ENCODE results near the gene GPC4. TPM values are rescaled to one million over a fixed set of nuclear protein-coding genes. Genes with fewer than 3 reads are reported as not detected.

Gene GPC4
- polyA plus RNA-seq, 3 donors: 0.03 to 0.59 (median 0.27) TPM

GRCh38 chrX:133444196-133444595, 28.9 kb upstream of the GPC4 start:
- intact Hi-C loops (cut with micrococcal nuclease): no loop called here
- no peaks in the 10 kb centered on the region for H3K79me2 ChIP-seq (ENCODE audit: insufficient read depth, low read length)
- H3K4me2 ChIP-seq (replicated peaks; ENCODE audit: extremely low read depth, low read length, poor library complexity, severe bottlenecking): no peak overlapping the region
- no peak overlapping the region for H3K9ac ChIP-seq (ENCODE audit: insufficient read depth, low read length, poor library complexity, severe bottlenecking)
- H3K36me3 ChIP-seq (replicated peaks in 1 of 2; ENCODE audit: control insufficient read depth in 1 of 2, insufficient read depth in 2 of 2, low read length in 2 of 2): no peaks in the 10 kb centered on the region
- peaks cover 0 to 3% (median 0%) of the 10 kb centered on the region in 7 donors for H3K9me3 Mint-ChIP-seq
- TF ChIP-seq, protein P1, sequence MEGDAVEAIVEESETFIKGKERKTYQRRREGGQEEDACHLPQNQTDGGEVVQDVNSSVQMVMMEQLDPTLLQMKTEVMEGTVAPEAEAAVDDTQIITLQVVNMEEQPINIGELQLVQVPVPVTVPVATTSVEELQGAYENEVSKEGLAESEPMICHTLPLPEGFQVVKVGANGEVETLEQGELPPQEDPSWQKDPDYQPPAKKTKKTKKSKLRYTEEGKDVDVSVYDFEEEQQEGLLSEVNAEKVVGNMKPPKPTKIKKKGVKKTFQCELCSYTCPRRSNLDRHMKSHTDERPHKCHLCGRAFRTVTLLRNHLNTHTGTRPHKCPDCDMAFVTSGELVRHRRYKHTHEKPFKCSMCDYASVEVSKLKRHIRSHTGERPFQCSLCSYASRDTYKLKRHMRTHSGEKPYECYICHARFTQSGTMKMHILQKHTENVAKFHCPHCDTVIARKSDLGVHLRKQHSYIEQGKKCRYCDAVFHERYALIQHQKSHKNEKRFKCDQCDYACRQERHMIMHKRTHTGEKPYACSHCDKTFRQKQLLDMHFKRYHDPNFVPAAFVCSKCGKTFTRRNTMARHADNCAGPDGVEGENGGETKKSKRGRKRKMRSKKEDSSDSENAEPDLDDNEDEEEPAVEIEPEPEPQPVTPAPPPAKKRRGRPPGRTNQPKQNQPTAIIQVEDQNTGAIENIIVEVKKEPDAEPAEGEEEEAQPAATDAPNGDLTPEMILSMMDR (IDR thresholded peaks at IDR 0.05): no peak
- peaks cover 3 to 22% (median 3%) of the 10 kb centered on the region in 3 donors for H3K27me3 Mint-ChIP-seq (ENCODE audit: low read depth in 3 of 3)
- H3K4me1 ChIP-seq (ENCODE audit: control insufficient read depth in 1 of 2, insufficient read depth in 2 of 2, low read length in 2 of 2): peaks cover 0 to 7% of the 10 kb centered on the region in 2 donors
- no peak overlapping the region for H2AFZ ChIP-seq (ENCODE audit: insufficient read depth, low read depth, low read length, poor library complexity, severe bottlenecking)
- no peak overlapping the region for H3K27ac ChIP-seq (ENCODE audit: low read depth in 1 of 2, low read length in 2 of 2)
- no peaks in the 10 kb centered on the region for H3K36me3 Mint-ChIP-seq
- WGBS (ENCODE audit: insufficient coverage): no CpG with 5 or more reads among the region's 3 CpGs
- H3K4me3 ChIP-seq (replicated peaks in 1 of 3; ENCODE audit: low read depth in 2 of 3, low read length in 3 of 3): no peak overlapping the region
- H3K27ac Mint-ChIP-seq: peak overlapping the region in 1 of 7 donors; percentile 75
- H3K27me3 ChIP-seq (ENCODE audit: control insufficient read depth in 2 of 2, insufficient read depth in 2 of 2, low read length in 2 of 2): no peaks in the 10 kb centered on the region
- peak overlapping the region in 1 of 2 donors; percentile 15 for H3K4me3 Mint-ChIP-seq
- peaks cover 11% of the 10 kb centered on the region for H3K4me1 Mint-ChIP-seq
- H4K20me1 ChIP-seq (ENCODE audit: insufficient read depth, low read length): no peaks in the 10 kb centered on the region
- no peaks in the 10 kb centered on the region for H3K9me3 ChIP-seq (replicated peaks in 1 of 2; ENCODE audit: control insufficient read depth in 1 of 2, insufficient read depth in 1 of 2, low read length in 2 of 2)
- no peak for DNase-seq

- Histone ChIP-seq H3K4me3 (replicated peaks in 1 of 3; ENCODE audit: low read depth in 2 of 3, low read length in 3 of 3) (no peak overlapping the region), H3K27ac (ENCODE audit: low read depth in 1 of 2, low read length in 2 of 2) (no peak overlapping the region), H2AFZ (ENCODE audit: insufficient read depth, low read depth, low read length, poor library complexity, severe bottlenecking) (no peak overlapping the region), H3K36me3 (replicated peaks in 1 of 2; ENCODE audit: control insufficient read depth in 1 of 2, insufficient read depth in 2 of 2, low read length in 2 of 2) (no peaks in the 10 kb centered on the region), H3K4me1 (ENCODE audit: control insufficient read depth in 1 of 2, insufficient read depth in 2 of 2, low read length in 2 of 2) (peaks cover 0 to 7% of the 10 kb centered on the region in 2 donors), H3K9ac (ENCODE audit: insufficient read depth, low read length, poor library complexity, severe bottlenecking) (no peak overlapping the region), H3K4me2 (replicated peaks; ENCODE audit: extremely low read depth, low read length, poor library complexity, severe bottlenecking) (no peak overlapping the region), H3K9me3 (replicated peaks in 1 of 2; ENCODE audit: control insufficient read depth in 1 of 2, insufficient read depth in 1 of 2, low read length in 2 of 2) (no peaks in the 10 kb centered on the region), H4K20me1 (ENCODE audit: insufficient read depth, low read length) (no peaks in the 10 kb centered on the region), H3K79me2 (ENCODE audit: insufficient read depth, low read length) (no peaks in the 10 kb centered on the region), H3K27me3 (ENCODE audit: control insufficient read depth in 2 of 2, insufficient read depth in 2 of 2, low read length in 2 of 2) (no peaks in the 10 kb centered on the region)
- Mint-ChIP-seq H3K27ac (no peak overlapping the region), H3K9me3 (peaks cover 0 to 3% (median 0%) of the 10 kb centered on the region in 7 donors), H3K4me3 (no peak overlapping the region), H3K36me3 (no peaks in the 10 kb centered on the region), H3K27me3 (ENCODE audit: low read depth in 3 of 3) (peaks cover 2 to 14% (median 3%) of the 10 kb centered on the region in 3 donors), H3K4me1 (peaks cover 10% of the 10 kb centered on the region)
- no peak for DNase-seq
- intact Hi-C loops (cut with micrococcal nuclease): no loop called here
- WGBS (ENCODE audit: insufficient coverage): 86% methylated on average over 3 of the region's 7 CpGs
- TF ChIP-seq, protein P1 (IDR thresholded peaks at IDR 0.05): no peak
Measured at GRCh38 chrX:133440797-133441163, 25.5 kb upstream of the GPC4 start.

All from CD14-positive monocyte (primary cell).